GM15510 (cell line): ENCODE measurements around the gene METTL8.

Experiments
- POLR2A ChIP-seq: IDR thresholded peaks from 3 replicates; pipeline ENCODE4 v1.6.1; 2011; ENCODE audit warnings: borderline replicate concordance; ENCODE audit not compliant: insufficient read length; ENCODE audit errors: extremely low read depth

The METTL8 gene

DNA sequence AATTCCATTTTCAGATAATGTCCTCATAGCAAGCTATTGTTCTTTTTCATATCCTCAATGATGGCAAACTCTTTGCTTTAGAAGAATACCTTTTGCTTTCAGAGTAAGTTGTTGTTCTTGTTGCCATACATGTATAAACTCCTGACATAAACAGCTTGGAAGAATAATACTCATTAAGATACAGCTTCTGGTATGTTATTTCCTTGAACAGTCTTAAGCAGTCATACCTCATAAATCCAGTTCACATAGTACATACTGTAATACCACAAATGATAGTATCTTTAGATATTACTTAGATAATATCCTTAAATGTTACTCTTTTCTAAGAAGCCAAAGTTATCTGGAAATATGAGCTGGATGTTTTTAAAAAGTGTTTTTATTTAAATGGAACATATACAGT lies 23.2 kb downstream of the METTL8 start:
- no peak for TF ChIP-seq POLR2A

DNA sequence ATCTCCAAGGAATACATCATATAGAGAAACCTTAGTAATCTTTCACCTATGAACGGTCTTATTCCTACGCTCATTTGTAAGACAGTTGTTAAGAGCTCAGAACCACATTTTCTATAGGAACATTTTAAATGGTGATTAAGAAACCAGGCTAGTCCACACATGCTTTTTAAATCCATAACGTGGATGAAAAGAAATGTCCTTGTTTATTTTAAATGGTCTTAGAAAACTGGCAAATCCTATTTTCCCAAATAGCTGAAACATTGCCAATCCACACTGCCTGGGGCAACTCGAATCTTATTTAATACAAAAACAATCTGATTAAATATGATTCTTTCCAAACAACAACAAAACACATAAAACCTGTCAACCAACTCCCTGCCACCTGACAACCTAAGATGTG lies 23.7 kb downstream of the METTL8 start:
- no peak for TF ChIP-seq POLR2A

DNA sequence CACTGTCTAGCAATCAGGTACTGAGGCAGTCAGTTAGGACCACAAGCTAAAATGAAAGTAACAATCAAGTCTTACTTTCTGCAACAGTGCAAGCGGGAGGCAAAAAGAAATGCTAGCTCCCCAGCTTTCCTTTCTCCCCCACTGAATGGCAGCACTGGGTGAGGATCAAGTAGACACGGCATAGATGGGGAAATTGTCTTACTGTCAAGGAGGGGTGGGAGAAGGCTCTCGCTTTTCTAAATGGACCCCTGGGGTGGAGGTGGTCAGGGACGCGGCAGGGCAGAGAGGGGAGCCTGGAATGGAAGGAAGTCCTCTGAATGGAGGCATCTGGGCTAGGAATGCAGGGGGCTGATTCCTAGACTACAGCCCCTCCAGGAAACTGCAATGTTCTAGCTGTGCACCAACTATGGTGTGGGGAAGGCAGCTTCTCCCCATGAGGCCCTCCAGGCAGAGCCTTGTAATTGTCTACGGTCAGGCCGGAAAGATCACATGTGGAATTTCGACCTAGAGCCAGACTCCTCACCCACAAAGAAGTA lies 24.3 kb downstream of the METTL8 start:
- no peak for TF ChIP-seq POLR2A

DNA sequence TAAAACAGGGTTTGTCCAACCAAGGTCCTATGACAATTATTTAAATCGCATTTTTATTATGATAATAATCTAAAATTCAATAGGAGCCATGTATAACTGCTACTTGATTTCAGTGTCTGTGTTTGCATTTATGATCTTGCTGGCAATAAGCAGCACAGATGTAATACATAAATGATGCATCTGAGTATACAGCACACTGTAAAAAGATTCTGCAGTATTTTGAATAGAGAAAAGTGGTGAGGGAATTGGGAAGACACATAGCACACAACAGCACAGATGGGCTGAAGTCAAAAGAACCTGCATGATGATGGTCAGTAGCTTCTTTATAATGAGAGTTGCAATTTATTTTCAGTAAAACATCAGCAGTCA lies 26.1 kb downstream of the METTL8 start:
- TF ChIP-seq POLR2A: no peak

DNA sequence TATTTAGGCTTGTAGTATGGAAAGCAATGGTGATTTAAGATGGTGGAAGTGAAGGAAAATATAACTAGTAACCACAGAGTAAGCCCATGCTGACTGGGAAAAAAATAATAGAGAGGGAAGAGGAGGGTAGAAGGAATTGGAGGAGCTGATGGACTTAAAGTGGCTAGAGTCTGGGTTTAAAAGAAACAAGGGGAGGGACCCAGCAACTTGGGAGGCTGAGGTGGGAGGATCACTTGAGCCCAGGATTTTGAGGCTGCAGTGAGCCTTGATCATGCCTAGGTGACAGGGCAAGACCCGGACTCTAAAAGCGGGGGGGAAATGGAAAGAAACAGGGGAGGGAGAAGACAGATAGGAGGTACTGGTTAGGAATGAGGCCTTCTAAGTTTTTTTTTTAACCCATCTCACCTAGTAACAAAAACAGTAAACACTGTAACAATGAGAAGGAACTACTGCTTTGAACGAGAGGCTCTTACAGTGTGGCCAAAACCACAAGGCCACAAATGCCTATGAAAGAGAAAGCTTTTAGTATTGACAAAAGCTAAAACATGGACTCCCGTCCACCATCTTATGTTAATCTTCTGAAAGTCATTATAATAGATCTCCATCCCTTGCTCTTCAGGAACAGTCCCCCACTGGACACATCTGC lies 26.6 kb downstream of the METTL8 start:
- no peak for TF ChIP-seq POLR2A

DNA sequence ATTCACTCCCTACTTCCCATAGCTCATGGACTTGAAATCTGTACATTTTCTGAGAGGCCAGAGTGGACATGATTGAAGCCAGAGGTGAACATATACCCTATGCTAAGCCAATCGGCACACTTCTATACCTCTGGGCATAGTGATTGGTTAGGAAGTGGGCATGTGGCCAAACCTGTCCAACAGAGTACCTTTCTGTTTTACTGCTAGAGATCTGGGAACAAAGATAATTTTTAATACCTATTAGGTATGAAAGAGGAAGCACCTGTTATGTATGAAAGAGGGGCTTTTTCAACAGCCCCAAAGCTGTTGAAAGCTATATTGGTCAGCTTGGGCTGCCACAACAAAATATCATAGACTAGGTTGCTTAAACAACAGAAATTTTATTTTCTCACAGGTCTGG lies 27.7 kb downstream of the METTL8 start:
- no peak for TF ChIP-seq POLR2A

DNA sequence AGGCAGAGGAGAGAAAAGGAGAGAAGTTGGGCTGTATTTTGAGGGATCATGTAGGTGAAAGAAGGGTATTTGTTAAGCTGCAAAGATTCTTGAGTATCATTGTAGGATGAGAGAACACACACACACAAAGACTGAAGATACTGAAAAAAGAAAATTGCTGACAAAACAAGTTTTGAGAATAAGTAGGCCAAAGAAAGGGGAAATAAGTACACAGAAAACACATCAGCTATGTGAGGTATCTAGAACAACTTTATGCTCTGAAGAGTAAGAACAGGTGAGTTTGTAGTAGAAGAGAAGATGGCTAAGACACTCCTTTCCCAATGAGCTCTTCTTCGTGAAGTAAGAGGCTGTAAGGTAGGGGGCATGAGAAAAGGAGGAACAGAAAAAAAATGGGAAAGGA lies 28.2 kb downstream of the METTL8 start:
- no peak for TF ChIP-seq POLR2A

DNA sequence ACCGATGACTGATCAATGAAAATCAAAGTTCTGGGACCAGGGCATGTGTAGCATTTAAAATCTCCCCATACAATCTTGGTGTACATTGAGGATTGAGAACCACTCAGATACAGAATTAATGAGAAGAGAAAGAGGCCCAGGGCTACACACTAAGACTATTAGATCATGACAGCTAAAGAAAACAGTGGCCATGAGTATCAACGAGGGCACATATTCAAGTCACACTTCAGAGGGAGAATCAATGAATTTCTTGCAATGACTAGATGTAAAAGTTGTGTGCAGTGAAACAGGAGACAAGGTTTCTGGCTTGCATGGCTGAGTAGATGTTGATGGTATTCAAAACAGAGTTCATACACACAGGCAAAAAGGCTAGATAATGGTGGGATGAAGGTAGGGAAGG lies 29.1 kb downstream of the METTL8 start:
- TF ChIP-seq POLR2A: no peak

DNA sequence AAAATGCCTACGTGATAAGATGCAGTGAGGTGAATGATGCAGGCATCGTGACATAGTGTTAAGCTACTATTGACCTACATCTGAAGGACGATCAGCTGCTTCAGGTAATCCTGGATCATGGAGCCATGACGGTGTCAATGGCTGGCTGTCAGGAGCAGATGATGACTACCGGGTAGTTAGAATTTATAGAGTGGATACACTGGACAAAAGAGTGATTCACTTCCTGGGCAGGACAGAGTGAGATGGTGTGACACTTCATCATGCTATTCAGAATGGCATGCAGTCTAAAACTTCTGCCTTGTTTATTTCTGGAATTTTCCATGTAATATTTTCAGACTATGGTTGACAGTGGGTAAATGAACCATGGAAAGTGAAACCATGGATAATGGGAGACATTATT lies 29.5 kb downstream of the METTL8 start:
- TF ChIP-seq POLR2A: no peak

DNA sequence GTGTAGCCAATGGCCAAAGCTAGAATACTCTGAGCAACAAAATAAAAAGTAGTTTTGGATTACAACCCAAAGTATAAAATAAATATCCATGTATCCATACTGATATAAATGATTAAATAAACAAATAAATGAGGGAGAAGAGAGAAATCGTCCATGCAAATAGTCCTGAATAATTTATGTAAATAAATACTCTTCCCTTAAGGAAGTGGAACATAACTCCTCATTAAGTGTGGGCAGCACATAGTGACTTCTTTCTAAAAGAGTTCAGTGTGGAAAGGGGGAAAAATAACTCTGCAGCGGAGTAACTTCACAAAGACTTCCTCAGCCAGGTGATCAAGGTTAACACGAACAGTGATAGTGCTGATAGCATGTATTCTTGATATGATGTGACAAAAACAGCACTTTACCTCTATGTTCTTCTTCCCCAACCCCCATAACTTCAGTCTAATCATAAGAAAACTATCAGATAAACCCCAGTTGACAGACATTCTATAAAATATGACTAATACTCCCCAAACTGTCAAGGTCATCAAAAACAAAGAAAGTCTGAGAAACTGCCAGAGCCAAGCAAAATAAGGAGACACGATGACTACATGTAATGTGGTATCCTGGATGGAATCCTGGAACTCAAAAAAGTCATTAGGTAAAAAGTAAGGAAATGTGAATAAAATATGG lies 30.7 kb downstream of the METTL8 start:
- no peak for TF ChIP-seq POLR2A

DNA sequence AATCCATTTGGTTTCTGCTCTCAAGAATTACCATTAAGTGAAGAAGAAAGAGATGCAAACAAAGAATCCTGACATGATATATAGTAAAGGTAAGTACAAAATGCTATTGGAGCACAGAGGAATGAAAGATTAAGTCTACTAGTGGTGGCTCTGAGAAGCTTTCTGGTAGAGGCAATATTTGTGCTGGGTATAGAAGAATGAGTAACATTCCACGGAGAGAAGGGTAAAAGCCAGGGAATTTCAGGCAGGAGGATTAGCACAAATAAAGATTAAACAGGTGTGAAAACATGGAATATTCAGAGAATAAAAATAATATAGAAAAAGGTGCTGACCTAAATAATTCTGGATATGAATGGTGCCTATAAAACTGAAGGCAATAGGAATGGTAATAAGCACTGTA lies 31.8 kb downstream of the METTL8 start:
- no peak for TF ChIP-seq POLR2A

DNA sequence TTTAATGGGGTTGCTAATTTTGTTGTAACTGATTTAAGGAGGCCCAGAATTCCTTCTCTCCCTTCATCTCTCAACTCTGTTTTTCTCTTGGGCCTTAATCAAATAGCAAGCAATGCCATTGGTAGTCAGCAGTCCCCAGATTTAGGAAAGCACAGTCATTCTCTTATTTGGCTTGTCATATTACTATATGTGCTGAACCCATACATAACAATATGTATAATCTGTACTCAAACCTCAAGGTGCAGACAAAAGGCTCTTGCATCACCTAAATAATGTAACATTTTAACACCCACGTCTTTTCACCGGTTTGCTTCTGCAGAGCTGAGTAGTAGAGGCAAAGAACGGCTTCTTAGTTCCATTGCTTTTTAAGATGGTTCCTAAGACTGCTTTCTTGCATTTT lies 33.4 kb downstream of the METTL8 start:
- TF ChIP-seq POLR2A: no peak

DNA sequence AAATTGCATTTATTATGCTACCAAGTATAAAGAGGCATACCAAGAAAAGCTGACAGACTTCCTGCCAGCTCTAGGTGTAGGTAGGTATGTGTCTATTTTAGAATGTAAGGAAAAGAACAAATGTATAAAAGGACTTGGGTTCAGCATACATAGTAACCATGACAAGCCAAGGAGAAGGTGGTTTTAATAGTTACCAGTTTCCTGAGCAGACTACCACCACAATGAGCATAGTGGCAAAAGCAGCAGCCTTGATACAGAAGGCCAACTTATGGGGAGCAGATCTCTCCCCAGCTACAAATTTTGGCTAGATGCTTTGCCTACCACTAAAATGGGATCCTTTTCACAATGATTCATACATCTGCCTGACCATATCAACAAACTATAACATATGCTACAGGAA lies 34.5 kb downstream of the METTL8 start:
- no peak for TF ChIP-seq POLR2A

DNA sequence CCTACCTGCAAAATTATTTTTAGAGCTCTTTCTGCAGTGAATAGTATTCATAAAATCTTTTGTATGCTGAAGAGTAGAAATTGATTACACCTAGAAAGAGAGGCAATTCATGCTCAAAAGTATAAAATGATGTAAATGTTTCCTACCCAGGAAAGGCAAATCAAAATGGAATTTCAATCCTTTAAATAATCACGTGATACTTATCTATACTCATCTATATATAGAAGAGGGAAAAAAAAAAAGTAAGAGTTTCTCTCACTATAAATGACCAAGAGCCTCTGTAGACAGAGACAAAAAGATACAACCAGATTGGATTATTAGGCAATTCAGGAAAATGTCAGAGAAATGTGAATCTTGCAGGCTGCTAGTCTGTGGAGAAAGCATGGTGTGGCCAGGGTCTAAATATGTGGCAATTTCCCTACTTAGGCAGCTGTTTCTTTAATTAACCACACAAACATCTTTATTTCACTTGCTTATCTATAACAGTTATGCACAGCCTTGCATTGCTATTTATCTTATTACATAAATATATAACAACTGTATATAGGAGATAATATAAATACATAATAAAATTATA lies 39.5 kb downstream of the METTL8 start:
- no peak for TF ChIP-seq POLR2A

DNA sequence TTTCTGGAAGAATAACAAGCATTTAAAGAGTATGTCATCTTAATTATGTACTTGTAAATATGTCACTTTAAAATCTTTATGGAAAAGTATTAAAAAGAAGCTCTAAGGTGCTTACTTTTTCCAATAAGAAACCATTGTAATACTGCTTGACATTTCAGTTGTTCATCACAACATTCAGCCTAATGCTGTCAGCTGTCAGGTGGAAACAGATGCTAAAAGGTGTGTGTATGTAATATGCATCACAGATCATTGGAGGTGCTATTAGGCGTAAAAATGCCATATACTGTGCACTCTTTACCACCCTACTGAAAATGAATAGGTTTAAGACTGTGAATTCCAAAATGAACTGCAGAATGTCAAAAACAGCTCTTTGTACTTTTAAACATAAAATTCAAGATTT lies 40.3 kb downstream of the METTL8 start:
- TF ChIP-seq POLR2A: no peak

DNA sequence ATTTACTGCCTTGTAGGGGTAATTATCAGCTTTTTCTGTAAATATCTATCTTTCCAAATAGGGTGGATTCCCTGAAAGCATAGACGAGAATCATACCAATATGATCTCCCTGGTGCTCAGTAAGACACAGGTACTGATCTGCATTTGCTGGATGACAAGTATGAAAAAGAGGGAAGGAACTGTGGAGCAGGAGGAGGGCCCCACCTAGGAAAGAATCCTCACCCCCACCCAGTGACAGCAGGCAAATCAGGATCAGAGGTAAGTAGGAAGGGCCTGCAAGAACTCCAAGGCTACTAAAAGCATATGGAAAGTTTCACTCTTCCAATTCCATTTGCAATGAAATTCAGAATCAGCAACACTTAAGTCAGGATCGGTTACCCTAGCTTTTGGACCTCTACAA lies 42.3 kb downstream of the METTL8 start:
- TF ChIP-seq POLR2A: no peak

DNA sequence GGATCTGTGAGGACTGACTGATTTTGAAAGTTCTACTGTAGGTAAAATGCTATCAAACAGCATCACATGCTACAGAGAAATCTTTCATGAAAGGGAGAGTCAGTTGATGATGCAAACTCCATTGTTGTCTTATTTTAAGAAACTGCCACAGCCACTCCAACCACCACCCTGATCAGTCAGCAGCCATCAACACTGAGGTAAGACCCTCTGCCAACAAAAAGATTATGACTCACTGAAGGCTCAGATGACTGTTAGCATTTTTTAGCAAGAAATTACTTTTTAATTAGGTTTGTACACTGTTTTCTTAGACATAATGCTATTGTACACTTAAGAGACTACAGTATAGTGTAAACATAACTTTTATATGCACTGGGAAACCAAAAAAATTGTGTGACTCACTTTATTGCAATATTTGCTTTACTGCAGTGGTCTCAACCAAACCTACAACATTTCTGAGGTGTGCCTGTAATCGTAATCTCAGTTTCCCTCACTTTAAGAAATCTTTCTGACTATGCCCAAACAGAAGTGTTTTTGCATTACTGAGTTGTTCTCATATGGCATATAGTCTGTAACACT lies 42.8 kb downstream of the METTL8 start:
- no peak for TF ChIP-seq POLR2A

DNA sequence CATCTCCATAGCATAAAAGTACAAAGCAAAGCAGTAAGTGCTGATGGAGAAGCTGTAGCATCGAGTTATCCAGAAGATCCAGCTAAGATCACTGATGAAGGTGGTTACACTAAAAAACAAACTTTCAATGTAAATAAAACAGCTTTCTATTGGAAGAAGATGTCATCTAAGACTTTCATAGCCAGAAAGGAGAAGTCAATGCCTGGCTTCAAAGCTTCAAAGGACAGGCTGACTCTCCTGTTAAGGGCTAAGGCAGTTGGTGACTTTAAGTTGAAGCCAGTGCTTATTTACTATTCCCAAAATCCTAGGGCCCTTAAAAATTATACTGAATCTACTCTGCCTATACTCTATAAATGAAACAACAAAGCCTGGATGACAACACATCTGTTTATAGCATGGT lies 44.0 kb downstream of the METTL8 start:
- TF ChIP-seq POLR2A: no peak
